HepG2 (cell line): ENCODE data around the gene SEBOX. TPM values are rescaled to one million over a fixed set of nuclear protein-coding genes. Genes with fewer than 3 reads are reported as not detected.

Experiments
- ATAC-seq: fragments of 200-7000 bp; cut with Tn5 transposase; 3 replicates; pipeline ENCODE4 v1.9.1; 2020; ENCODE audit warnings: mild to moderate bottlenecking, moderate library complexity
- BruUV-seq: library from RNA; stranded (reverse); fragments of 400-500 nt; replicated peaks from 2 replicates; lab custom pipeline; 2021; lab: Mats Ljungman, UMichigan
- CTCF ChIA-PET: fragments of 300-600 bp; formaldehyde crosslinking; extraction: SDS; loops from one replicate; lab custom pipeline; 2021; ENCODE audit warnings: low total read pairs, inconsistent platforms, low intra/inter-chr PET ratio; lab: Yijun Ruan, JAX
- POLR2A ChIA-PET: fragments of 350-600 bp; sonication (Branson Sonifier 250); formaldehyde crosslinking; loops from one replicate; lab custom pipeline; 2020; ENCODE audit warnings: antibody characterized with exemption, inconsistent platforms; lab: Yijun Ruan, JAX
- DNase-seq: peaks from one replicate; pipeline ENCODE4 v3.0.0-alpha.2; 2015; ENCODE audit warnings: low spot score
- FAIRE-seq: peaks from 3 replicates; lab custom pipeline; 2011; peaks lifted over from hg19 to GRCh38; lab: Jason Lieb, UNC
- H2AFZ ChIP-seq: one replicate; pipeline ENCODE4 v1.6.1; 2011; ENCODE audit warnings: low read length, inconsistent platforms
- H3K27ac ChIP-seq: fragments of 300-600 bp; 3 replicates; pipeline ENCODE4 v1.8.0; 2011; ENCODE audit warnings: mixed run types, mild to moderate bottlenecking, mixed read lengths, low read length, inconsistent platforms; ENCODE audit not compliant: insufficient read depth; ENCODE audit errors: extremely low read length
- H3K27me3 ChIP-seq, 2 experiments: fragments of 200-600 bp in 1 of 2; 2 replicates in 1 of 2; 3 replicates in 1 of 2; pipeline versions ENCODE4 v1.6.0 to v1.8.0; 2011; ENCODE audit warnings: low read length in 2 of 2, mild to moderate bottlenecking in 2 of 2, moderate library complexity in 2 of 2, inconsistent platforms in 1 of 2; ENCODE audit not compliant: insufficient read depth in 2 of 2, control insufficient read depth in 1 of 2
- H3K36me3 ChIP-seq, 2 experiments: fragments of 200-600 bp in 1 of 2; replicated peaks in 1 of 2; 2 replicates in 1 of 2; 3 replicates in 1 of 2; pipeline versions ENCODE4 v1.5.1 to v1.8.0; 2011; ENCODE audit warnings: low read length in 2 of 2, inconsistent platforms in 1 of 2; ENCODE audit not compliant: insufficient read depth in 2 of 2, control insufficient read depth in 1 of 2
- H3K4me1 ChIP-seq: 2 replicates; pipeline ENCODE4 v1.5.1; 2012; ENCODE audit warnings: low read length, inconsistent platforms; ENCODE audit not compliant: insufficient read depth
- H3K4me2 ChIP-seq: 2 replicates; pipeline ENCODE4 v1.6.0; 2011; ENCODE audit warnings: low read depth, low read length, inconsistent platforms
- H3K4me3 ChIP-seq, 3 experiments: fragments of 200-600 bp in 1 of 3; sonication (generic), shearing (Covaris generic) in 1 of 3; replicated peaks in 1 of 3; 2 replicates each; pipeline ENCODE4 v1.5.1; 2011 to 2016; ENCODE audit warnings: low read length in 3 of 3, inconsistent platforms in 2 of 3, low read depth in 2 of 3, mild to moderate bottlenecking in 2 of 3, control low read depth in 1 of 3, mixed read lengths in 1 of 3; ENCODE audit not compliant: insufficient read depth in 1 of 3
- H3K79me2 ChIP-seq: one replicate; pipeline ENCODE4 v1.6.1; 2011; ENCODE audit warnings: low read length, inconsistent platforms; ENCODE audit not compliant: insufficient read depth
- H3K9ac ChIP-seq: 2 replicates; pipeline ENCODE4 v1.6.0; 2011; ENCODE audit warnings: mild to moderate bottlenecking, low read depth, low read length, inconsistent platforms; ENCODE audit not compliant: insufficient read depth
- H3K9me3 ChIP-seq: 2 replicates; pipeline ENCODE4 v1.5.1; 2012; ENCODE audit warnings: mild to moderate bottlenecking, low read length
- H4K20me1 ChIP-seq: 2 replicates; pipeline ENCODE4 v1.6.0; 2011; ENCODE audit warnings: inconsistent platforms, mild to moderate bottlenecking, low read length, moderate library complexity; ENCODE audit not compliant: insufficient read depth
- AGO2 ChIP-seq: fragments of 200-400 bp; formaldehyde crosslinking; optimal IDR thresholded peaks from 2 replicates; pipeline ENCODE3; 2017; ENCODE audit warnings: mild to moderate bottlenecking, low read depth, low read length, moderate library complexity
- ARID4A ChIP-seq: sonication (generic); formaldehyde crosslinking; IDR thresholded peaks from 2 replicates; pipeline ENCODE4 v1.5.0; 2020; ENCODE audit warnings: mild to moderate bottlenecking, missing genetic modification reagents, borderline replicate concordance
- DMAP1 ChIP-seq: IDR thresholded peaks from 2 replicates; pipeline ENCODE4 v1.6.1; 2016
- DNMT3B ChIP-seq: conservative IDR thresholded peaks from 2 replicates; pipeline ENCODE4 v1.6.1; 2016; ENCODE audit warnings: missing biosample characterization, control low read depth
- MAFK ChIP-seq, 2 experiments: IDR thresholded peaks in 1 of 2; conservative IDR thresholded peaks in 1 of 2; 2 replicates each; pipeline ENCODE4 v1.6.1; 2011; ENCODE audit warnings: improper control_type of control experiment in 2 of 2, low read length in 2 of 2
- NONO ChIP-seq, 2 experiments: fragments of 450-650 bp in 1 of 2; sonication (generic) in 1 of 2; formaldehyde crosslinking in 1 of 2; IDR thresholded peaks in 1 of 2; conservative IDR thresholded peaks in 1 of 2; 2 replicates each; pipeline versions ENCODE4 v1.6.1 to v1.8.0; 2017 to 2022; ENCODE audit warnings: mild to moderate bottlenecking in 1 of 2, missing genetic modification reagents in 1 of 2, moderate library complexity in 1 of 2
- SIN3A ChIP-seq: IDR thresholded peaks from 2 replicates; pipeline ENCODE4 v1.6.1; 2011; ENCODE audit warnings: low read depth, mild to moderate bottlenecking, control low read depth, low read length, borderline replicate concordance
- TCF12 ChIP-seq, 2 experiments: fragments of 450-650 bp in 1 of 2; sonication (generic) in 1 of 2; formaldehyde crosslinking in 1 of 2; IDR thresholded peaks; 2 replicates each; pipeline versions ENCODE4 v1.6.1 to v1.8.0; 2017 to 2022; ENCODE audit warnings: antibody characterized with exemption in 1 of 2, mild to moderate bottlenecking in 1 of 2, missing genetic modification reagents in 1 of 2, moderate library complexity in 1 of 2
- ZC3H13 ChIP-seq: sonication (generic); formaldehyde crosslinking; IDR thresholded peaks from 2 replicates; pipeline ENCODE4 v1.8.1; 2023; ENCODE audit warnings: mild to moderate bottlenecking, missing genetic modification reagents, moderate library complexity
- ZNF687 ChIP-seq: sonication (generic); formaldehyde crosslinking; IDR thresholded peaks from 2 replicates; pipeline ENCODE4 v1.5.1; 2020; ENCODE audit warnings: mild to moderate bottlenecking, missing genetic modification reagents, moderate library complexity
- ZNF792 ChIP-seq: IDR thresholded peaks from 2 replicates; pipeline ENCODE4 v1.6.1; 2016
- ZZZ3 ChIP-seq: sonication (generic); formaldehyde crosslinking; IDR thresholded peaks from 2 replicates; pipeline ENCODE4 v1.4.0; 2020; ENCODE audit warnings: missing genetic modification reagents, mild to moderate bottlenecking, borderline replicate concordance
- WGBS: methylation state at CpG from one replicate; pipeline ENCODE4 v1.1.6; 2017; ENCODE audit warnings: low lambda C conversion rate; 5-methylcytosine and 5-hydroxymethylcytosine counted together
- in situ Hi-C: cut with HindIII; loops from 2 replicates; pipeline ENCODE4 v1.10.0; 2017; ENCODE audit warnings: low pct_unique_long_range_greater_than_20kb; ENCODE audit not compliant: extremely low pct_ligation_motif_present
- intact Hi-C: fragments of 100-400 bp; cut with micrococcal nuclease; formaldehyde crosslinking; loops from one replicate; pipeline ENCODE4 v1.10.0; 2022; ENCODE audit not compliant: unreplicated experiment
- polyA plus RNA-seq, 8 experiments: library from polyadenylated mRNA; depleted of rRNA in 3 of 8; stranded (reverse) in 7 of 8; unstranded in 1 of 8; fragments of >200 nt; fragmentation: Illumina TruSeq in 4 of 8; extraction: Trizol in 4 of 8; gene quantifications; 2 replicates each; pipeline versions ENCODE4 v1.2.1 to v1.2.3, GENCODE V29; 2011 to 2016; ENCODE audit warnings: low read depth in 4 of 8, missing spikeins in 1 of 8, mixed read lengths in 1 of 8; ENCODE audit not compliant: insufficient read depth in 1 of 8
- total RNA-seq, 5 experiments: library from RNA; depleted of rRNA; stranded (reverse); fragments of >200 nt; fragmentation: Illumina TruSeq; extraction: Trizol; gene quantifications; 2 replicates each; pipeline ENCODE4 v1.2.3, GENCODE V29; 2016; ENCODE audit warnings: low read depth in 1 of 5

The SEBOX gene
- total and polyA plus RNA-seq, 2 of the 13 experiments (the other 11 are each of a cell fraction or from before 2014, with no cell fraction given) = not detected

- TF ChIP-seq TCF12 (IDR thresholded peaks at IDR 0.05) (no peak), TCF12 (CRISPR knock-in tag; IDR thresholded peaks at IDR 0.05) (no peak), MAFK (conservative IDR thresholded peaks at IDR 0.05 in 1 of 2, IDR thresholded peaks at IDR 0.05 in 1 of 2; ENCODE audit: low read length in 2 of 2) (no peak), DNMT3B (no peak), ZNF792 (CRISPR knock-in tag) (no peak)
- TF ChIP-seq, all 625 proteins: peak for 32
Observed at GRCh38 chr17:28398280-28398981, 33.4 kb upstream of the SEBOX start (continued).

- CTCF ChIA-PET = no interaction called here
Observed at GRCh38 chr17:28397687-28398279, 32.8 kb upstream of the SEBOX start.

More at GRCh38 chr17:28397687-28398279, 32.8 kb upstream of the SEBOX start:
- peaks cover 10 to 24% of the 10 kb centered on the region in 2 experiments for H3K36me3 ChIP-seq
- POLR2A ChIA-PET = interaction anchor here (0.9 to 4.8 kb wide), 10 partner anchors 9 to 154 kb away, joined by 3 to 33 read pairs (median 6); partner anchors contain the start of genes POLDIP2, SARM1, SEBOX and SLC46A1
- in situ Hi-C loops = no loop called here
- H3K9ac ChIP-seq = no peak overlapping the region
- 77% methylated on average over 6 of the region's 7 CpGs for WGBS
- TF ChIP-seq AGO2 (peak; percentile 58), ZNF687 (CRISPR knock-in tag) (peak; percentile 29), ZZZ3 (CRISPR knock-in tag) (no peak), DMAP1 (CRISPR knock-in tag) (no peak), ARID4A (peak; percentile 7; the same call in 1 of the 2 replicates), NONO (IDR thresholded peaks at IDR 0.05) (no peak), NONO (CRISPR knock-in tag; conservative IDR thresholded peaks at IDR 0.05) (0 out of 2 replicates have a peak, but pooled peaks have one; percentile 23), ZC3H13 (CRISPR knock-in tag) (0 out of 2 replicates have a peak, but pooled peaks have one; percentile 33), SIN3A (no peak)
- peak overlapping the region; percentile 31 for H3K27ac ChIP-seq
- intact Hi-C loops = loop anchor here (2.0 kb wide), 1 partner anchor 17 kb away; no protein-coding TSS in a partner anchor
- no peak overlapping the region for H2AFZ ChIP-seq
- H3K27me3 ChIP-seq = no peaks in the 10 kb centered on the region
- H3K79me2 ChIP-seq = no peaks in the 10 kb centered on the region
- H3K4me2 ChIP-seq = no peak overlapping the region
- no TSS peak for BruUV-seq
- FAIRE-seq (no peak), DNase-seq (no peak), ATAC-seq (peak; percentile 64)
- peaks cover 34% of the 10 kb centered on the region for H3K4me1 ChIP-seq
- H3K4me3 ChIP-seq = no peak overlapping the region
- H4K20me1 ChIP-seq = no peaks in the 10 kb centered on the region
- no peaks in the 10 kb centered on the region for H3K9me3 ChIP-seq
